Measurements from ENCODE around the gene EDDM13.
"Not testable (repeated sequence)": the region's sequence is repeated elsewhere in the genome, so short reads cannot be mapped to it uniquely, and the experiment has no call there.

The EDDM13 gene

DNA sequence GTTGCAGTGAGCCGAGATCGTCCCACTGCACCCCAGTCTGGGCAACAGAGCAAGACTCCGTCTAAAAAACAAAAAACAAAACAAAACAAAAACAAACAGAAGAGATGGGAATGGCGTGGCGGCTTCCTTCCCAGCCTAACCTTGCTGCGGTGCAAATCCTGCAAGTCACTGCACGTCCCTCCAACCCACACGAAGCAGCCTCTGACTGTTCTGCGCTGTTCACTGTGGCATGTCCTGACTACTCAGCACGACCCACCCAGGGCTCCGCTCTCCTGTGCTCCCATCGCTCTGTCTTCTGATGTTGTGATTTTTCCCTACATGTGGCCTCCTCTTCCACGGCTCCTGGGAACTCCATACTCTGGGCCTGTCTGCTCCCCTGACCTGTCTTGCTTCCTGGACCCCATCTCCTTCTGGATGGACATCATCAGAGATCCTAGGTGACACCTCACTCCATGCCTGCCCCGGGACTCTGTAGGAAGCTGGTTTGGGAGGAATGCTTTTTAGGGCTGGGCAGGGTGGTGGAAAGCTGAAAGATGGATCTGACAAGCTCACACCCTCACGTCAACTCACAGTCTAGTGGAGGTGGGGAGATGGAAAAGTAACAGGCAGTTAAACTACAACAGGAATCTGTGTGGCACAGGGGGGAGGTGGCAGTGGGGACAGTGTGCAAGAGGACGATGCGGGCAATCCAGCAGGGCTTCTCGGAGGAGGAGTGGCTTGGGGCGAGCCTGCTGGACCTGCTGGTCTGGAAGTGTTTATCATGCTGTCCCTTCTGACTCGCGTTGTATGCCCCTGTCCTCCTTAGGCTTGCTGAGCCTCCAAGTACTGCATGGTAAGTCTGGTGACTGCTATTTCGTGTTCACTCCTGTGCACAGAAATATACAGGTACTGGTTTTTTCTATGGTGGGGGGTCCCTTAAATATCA lies 23.2 kb downstream of the EDDM13 start:
- no peak for DNase-seq

DNA sequence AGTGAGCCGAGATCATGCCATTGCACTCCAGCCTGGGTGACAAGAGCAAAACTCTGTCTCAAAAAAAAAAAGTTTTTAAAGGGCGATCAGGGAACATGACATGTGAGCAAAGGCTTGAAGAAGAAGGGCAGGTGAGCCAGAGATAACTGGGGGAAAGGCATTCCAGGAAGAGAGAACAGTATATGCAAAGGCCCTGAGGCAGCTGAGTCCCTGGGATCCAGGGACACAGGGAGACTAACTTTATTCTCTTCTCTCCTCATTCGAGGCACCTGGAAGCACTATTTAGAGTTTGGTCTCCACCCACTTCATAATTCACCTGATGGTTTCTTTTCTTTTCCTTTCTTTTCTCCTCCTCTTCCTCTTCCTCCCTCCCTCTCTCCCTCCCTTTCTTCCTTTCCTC lies 24.5 kb downstream of the EDDM13 start:
- DNase-seq, result no peak

DNA sequence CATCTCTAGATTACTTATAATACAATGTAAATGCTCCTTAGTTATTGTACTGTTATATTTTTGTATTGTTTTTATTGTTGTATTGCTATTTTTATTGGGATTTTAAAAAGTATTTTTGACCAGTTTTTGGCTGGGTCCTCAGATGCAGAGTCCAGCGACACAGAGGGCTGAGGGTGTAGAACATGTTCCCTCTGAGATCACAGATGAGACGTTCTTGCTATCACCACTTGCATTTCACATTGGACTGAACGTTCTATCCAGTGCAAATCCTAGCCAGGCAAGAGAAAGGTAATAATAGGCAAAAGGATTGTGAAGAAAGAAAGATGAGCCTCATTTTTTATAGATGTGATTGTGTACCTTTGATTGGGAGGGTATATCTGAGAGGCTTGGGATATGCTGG lies 27.1 kb downstream of the EDDM13 start:
- no peak for DNase-seq

DNA sequence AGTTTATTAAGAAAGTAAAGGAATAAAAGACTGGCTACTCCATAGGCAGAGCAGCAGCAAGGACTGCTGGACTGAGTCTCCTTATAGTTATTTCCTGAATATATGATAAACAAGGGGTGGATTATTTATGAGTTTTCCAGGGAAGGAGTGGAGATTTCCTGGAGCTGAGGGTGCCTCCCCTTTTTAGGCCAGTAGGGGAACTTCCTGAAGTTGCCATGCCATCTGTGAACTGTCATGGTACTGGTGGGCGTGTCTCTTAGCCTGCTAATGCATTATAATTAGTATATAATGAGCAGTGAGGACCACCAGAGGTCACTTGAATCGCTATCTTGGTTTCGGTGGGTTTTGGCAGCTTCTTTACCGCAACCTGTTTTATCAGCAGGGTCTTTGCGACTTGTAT lies 28.6 kb downstream of the EDDM13 start:
- DNase-seq, result no peak

DNA sequence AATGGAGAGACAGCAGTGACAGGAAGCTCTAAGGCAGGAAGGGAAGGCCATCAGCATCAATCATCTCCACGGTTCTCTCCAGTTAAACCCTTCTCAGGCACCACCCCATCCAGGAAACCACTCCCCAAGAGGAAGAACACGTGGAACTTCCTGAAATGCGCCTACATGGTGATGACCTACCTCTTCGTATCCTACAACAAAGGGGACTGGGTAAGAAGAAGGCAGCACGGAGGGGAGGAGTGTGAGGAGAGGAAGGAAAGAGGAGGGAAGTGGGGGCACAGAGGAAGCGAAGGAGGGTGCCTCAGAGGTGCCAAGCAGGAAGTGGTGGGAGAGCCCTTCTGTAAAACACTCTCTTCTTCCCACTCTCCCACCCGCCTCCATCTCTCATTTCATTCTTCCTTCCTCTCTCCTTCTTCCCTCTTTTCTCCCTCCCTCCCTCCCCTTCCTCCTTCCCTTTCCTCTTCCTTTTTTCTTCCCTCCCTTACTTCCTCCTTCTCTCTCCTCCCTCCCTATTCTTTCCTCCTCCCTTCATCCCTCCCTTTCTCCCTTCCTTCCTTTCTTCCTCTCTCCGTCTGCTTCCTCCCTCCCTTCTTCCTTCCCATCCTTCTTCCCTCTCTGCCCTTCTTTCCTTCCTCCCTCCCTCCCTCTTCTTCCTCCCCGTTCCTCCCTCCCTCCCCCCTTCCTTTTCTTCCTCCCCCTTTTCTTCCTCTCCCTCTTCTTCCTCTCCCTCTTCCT lies 29.5 kb downstream of the EDDM13 start:
- no peak for DNase-seq

DNA sequence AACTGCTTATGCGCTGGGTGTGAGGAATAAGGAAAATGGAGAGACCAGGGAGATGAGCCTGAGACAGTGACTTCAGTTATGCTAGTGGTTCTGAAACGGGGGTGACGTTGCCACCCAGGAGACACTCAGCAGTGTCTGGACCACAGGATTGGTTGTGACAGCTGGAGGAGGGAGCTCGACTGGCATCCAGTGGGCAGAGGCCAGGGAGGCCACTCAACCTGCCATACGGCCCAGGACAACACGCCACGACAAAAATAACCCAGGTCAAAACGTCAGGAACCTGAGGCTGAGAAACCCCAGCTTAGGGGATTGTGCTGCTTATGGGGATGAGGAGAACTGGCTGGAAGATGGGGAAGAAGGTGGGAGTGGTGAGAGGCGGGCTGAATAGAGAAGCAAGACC lies 31.7 kb downstream of the EDDM13 start:
- DNase-seq, result no peak

DNA sequence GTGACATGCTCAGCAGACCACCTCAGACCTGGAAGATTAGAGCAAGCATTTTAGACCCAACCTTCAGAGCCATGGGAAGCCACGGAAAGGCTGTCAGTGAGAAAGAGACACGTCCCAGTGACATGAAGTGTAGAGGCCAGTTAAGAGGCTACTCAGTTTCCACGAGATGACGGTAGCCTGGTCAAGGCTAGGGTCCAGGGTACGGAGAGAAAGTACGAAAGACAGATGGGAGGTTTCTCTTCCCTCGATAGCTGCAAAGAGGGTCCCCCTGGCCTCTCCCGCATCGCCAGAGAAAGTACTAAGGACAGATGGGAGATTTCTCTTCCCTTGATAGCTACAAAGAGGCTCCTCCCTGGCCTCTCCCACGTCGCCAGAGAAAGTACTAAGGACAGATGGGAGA lies 33.5 kb downstream of the EDDM13 start:
- no peak for DNase-seq

DNA sequence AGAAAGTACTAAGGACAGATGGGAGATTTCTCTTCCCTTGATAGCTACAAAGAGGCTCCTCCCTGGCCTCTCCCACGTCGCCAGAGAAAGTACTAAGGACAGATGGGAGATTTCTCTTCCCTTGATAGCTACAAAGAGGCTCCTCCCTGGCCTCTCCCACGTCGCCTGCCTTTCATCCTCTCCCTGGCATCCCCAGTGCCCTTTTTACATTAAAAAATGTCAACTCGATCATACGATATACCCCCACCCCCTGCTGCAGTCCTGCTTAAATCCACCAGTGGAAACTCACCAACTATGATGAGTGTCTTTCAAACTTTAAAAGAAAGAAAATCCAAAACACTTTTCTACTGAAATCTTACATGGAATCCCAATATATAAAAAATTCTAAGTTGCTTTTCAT lies 34.5 kb downstream of the EDDM13 start:
- not testable (repeated sequence) for DNase-seq

DNA sequence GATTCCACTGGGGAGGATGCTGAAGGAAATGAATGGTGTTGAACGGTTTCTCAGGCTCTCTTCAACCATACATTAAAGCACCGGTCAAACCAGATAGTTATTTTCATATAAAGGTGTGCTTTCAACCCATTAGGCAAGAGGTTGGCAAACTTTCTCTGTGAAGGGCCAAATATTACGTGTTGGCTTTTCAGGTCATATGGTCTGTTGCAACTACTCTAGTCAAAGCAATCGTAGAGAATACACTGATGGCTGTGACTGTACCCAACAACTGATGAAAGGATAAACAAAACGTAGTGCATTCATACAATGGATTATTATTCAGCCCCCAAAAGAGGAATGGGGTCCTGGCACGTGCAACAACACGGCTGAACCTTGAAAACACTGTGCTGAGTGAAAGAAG lies 36.2 kb downstream of the EDDM13 start:
- DNase-seq, result no peak

DNA sequence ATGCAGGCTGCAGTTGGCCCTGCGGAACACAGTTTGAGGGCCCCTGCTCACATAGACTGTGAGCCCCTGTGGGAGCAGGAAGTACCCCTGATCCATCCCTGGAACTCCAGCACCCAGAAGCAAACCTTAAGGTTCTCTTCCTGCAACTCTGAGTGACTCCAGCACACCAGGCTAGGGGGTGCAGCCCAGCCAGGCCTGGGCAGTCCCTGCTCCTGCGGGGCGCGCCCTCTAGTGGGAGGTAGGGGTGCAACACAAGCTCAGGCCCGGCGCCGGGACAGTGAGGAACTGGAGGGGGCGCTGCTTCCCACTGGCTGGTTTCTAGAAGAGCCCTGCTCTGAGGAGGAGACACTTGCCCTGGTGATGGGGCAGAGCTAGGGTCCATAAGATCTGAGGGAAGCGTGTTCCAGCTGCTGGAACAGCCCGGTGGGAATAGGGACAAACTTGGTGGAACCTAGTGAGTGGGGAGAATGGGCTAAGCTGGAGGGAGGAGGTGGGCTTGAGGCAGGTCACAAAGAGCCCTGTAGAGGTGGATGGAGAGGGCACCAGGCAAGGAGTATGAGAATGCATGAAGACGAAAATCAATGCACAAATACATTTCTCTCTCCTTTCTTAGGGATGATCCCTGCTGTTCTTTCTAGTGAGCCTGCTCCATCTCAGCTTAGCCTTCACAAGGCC lies 37.1 kb downstream of the EDDM13 start:
- peak; percentile 56 for DNase-seq

DNA sequence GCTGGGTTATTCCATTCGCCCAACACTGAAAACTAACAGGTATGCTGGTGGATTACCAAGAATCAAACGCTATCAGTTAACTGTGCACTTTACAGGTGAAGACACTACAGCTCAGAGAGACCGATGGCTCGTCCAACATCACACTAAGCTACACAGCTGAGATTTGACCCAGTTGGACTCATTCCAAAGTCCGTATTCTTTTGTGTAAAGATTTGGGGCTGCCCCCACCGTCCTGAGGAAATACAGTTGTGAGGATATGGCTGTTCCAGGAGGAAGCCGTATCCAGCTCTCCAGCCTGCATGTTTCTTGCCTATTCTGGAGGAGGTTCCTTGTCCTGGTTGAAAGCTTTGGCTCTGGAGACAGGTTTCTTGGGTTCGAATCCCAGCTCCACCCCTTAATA lies 37.9 kb downstream of the EDDM13 start:
- no peak for DNase-seq

DNA sequence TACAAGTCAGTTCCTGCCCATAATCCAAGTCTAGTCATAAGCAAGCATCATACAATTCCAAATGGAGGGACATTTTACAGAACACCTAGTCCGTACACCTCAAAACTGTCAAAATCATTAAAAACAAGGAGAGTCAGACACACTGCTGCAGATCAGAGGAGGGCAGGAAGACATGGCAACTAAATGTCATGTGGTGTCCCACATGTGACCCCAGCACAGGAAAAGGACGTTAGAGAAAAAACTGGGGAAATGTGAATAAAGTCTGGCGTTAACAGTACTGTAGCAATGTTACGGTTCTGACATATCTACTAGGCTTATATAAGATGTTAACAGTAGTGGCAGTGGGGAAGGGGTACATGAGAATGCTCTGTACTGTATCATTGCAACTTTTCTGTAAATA lies 39.8 kb downstream of the EDDM13 start:
- no peak for DNase-seq

DNA sequence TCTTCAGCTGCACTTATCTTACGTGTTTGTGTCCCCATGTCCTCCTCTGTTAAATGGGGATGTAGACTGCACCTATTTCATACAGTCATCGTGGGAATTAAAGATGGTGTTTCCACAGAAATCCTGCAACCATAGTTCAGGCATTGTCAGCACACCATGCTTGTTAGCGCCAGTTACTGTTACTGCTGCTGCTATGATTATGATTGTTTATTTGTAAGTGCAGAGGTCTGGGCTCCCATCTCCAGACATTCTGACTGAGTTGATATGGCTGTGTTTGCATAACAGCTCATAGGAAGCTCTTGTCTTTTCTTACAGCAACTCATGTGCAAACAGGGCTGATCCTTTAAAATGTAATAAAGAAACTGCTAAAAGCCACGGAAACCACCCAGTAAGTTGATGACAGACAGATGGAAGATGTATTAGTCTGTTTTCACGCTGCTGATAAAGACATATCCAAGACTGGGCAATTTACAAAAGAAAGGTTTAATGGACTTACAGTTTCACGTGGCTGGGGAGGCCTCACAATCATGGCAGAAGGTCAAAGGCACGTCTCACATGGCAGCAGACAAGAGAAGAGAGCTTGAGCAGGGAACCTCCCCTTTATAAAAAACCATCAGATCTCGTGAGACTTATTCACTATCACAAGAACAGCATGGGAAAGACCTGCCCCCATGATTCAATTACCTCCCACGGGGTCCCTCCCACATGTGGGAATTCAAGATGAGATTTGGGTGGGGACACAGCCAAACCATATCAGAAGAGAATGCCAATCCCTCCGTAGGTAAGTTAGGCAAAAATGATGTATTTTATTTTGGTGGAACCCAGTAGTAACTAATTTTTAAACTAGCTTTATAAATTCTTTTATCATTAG lies 40.5 kb downstream of the EDDM13 start:
- DNase-seq, result no peak

DNA sequence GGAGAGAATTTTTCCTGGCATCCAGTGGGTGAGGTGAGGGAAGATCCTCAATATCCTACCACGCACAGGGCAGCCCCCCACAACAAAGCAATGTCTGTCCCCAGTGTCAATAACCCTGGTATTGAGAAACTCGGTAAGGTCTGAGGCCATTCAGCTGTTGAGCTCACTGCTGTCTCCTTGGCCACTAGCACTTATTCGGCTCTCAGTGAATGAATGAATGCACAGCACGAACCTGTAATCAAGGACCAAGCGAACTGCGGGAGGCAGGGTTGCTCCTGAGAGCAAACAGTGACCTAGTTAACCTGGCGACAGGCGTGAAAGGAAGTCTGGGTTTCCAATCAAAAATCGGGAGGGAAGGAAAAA lies 41.5 kb downstream of the EDDM13 start:
- DNase-seq, result no peak

DNA sequence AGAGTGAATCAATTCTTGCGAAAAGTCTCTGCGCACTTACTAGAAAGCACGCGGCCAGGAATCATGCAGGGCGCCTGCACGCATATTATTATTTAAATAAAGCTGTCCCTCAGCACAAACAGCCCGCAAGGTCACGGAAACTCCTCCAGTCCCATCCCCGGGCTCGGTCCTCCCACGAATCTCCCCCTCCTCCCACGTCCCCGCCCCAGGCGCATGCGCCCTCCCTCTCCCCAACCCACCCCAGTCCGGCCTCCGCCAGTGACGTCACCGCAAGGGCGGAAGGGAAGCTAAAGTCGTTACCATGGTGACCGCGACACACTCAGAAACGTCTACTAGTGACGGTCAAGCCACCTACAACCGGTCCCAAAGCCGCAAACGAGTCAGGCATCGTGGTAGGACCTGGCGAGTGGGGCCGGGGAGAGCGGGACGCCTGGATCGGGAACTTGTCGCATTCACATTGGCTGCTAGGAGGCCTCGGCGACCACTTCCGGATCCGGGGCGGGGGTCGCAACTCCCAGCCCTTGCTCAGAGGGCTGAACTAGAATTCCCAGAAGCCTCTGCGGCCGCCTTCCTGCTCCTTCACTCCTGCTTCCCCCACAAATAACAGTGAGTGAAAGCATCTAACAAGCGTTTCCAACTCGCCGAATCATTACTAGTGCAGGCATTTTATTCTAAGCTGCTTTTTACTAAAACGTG lies 42.0 kb downstream of the EDDM13 start, which contains the start of gene ZSCAN5A:
ZSCAN5A (minus strand) TSS at position 459 of the 696 bp plus-strand sequence. CDS start 89,793 bp downstream, outside the sequence.
- peak; percentile 100 for DNase-seq

DNA sequence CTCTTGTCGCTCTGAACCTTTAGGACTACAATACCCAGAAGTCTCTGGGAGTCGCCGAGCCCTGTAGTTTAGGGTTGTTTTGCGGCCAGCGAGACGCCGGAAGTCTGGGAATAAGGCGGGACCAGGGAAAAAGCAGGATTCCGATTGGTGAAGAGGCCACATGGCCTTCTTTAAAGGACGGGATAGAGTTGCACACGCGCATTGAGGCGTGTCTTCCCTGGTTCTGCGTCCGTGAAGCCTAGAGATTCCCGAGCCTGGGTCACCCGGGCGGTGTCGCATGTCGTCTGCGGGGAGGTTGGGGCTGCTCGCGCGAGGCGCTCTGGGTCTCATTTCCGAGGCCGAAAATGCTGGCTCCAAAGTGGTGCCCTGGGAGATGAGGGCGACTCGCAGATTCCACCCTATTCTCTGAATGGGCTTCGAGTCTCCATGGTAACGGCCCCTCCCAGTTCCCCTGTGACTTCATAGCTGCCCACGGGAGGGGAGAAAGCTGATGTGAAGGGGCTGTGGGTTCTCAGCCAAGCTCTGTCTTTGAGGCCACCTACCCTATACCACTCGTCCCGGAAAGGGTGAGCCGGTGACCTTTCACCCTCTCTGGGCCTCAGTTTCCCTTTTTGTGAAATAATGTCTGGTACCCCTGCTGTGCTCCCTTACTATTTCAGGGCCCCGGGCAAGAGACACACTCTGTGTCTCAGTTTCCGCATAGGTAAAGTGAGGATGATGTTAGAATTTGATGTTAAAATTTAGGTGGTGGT lies 42.7 kb downstream of the EDDM13 start:
- peak; percentile 100 for DNase-seq

DNA sequence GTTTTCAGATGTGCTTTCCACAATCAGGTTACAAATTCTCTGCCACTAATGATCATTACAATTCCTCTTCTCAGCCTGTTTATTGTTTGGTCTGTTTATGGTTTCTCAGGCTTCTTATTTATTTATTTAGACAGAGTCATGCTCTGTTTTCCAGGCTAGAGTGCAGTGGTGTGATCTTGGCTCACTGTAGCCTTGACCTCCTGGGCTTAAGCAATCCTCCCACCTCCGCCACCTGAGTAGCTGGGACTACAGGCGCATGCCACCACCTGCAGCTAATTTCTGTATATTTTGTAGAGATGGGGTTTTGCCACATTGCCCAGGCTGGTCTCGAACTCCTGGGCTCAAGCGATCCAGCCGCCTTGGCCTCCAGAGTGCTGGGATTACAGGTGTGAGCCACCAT lies 44.2 kb downstream of the EDDM13 start:
- DNase-seq, result no peak

DNA sequence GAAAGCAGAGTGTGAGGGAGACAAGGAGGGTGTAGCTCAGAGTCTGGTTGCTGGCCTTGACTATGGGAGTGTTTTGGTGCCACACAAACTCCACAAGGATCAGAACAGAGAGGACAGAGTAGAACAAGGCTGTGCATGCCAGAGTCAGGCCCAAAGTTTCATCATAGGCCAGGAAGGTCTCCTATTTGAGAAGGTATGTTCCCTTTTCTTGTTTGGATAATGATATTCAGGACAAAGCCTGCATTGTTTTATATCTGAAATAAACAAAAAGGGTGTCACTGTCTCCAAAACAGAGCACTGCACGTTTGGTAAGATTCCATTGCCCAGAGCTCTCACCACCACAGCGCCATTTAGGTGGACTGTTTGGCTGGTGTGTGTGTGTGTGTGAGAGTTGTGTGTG lies 45.2 kb downstream of the EDDM13 start:
- no peak for DNase-seq

DNA sequence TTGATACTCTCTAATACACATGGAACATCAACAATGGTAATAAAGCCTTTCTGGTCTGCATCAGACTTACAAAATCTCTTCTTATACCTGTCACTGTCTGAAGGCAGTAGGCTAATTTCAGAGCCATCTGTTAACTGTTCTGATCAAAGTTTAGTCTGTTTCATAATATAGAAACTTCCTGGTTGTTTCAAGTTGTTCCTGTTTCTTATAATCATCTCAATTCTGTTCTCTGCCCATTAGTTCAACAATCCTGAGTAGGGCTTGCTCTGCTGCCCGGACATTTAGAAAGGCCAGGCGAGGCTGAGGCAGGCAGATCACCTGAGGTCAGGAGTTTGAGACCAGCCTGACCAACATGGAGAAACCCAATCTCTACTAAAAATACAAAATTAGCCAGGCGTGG lies 47.4 kb downstream of the EDDM13 start:
- DNase-seq, result no peak

DNA sequence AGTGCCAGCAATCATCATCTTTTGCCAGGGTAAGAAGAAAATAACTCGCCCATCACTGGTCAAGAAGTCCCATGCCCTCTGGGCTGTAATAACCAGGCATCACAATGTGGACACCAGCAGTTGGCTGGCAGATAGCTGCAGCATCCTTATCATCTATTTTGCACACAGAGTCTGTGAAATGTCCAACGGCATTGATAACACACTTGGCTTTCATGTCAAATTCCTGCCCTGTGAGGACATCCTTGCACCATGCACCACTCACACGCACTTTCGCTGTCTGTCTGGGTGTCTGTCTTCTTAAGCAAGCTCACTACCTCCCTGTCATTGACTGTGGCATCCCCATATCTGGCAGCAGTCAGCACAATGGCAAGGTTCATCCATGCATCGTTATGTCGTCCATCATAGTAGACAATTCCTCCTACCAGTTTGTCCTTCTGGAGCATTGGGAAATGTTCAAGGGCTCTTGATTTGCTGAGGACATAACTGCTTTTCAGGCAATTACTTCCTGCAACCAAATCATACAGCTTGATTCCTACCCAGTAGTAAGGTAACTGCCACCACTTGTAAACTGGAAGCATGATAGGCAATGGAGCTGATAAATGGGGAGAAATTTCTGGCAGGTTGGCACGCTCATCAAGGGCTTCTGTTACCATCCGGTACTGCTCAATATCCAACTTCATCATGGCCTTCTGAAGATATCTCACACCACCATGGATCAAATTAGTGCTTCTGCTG lies 48.9 kb downstream of the EDDM13 start:
- DNase-seq, result no peak
